Progenitor cell of endocrine pancreas (in vitro differentiated cells): ENCODE results near the gene DDX42. TPM values are rescaled to one million over a fixed set of nuclear protein-coding genes. Genes with fewer than 3 reads are reported as not detected.
"Not testable (repeated sequence)": the region's sequence is repeated elsewhere in the genome, so short reads cannot be mapped to it uniquely, and the experiment has no call there.

Source experiments
- DNase-seq: peaks from one replicate; pipeline ENCODE4 v3.0.0; 2021; ENCODE audit warnings: low spot score; ENCODE audit not compliant: unreplicated experiment
- H3K27ac Mint-ChIP-seq: 2 replicates; pipeline ENCODE4 v1.8.0; 2021; ENCODE audit warnings: mild to moderate bottlenecking, moderate library complexity, mixed read lengths
- H3K27me3 Mint-ChIP-seq: 2 replicates; pipeline ENCODE4 v1.8.0; 2021; ENCODE audit warnings: mixed read lengths
- H3K36me3 Mint-ChIP-seq: 2 replicates; pipeline ENCODE4 v1.8.0; 2022; ENCODE audit warnings: mixed read lengths; ENCODE audit not compliant: insufficient read depth
- H3K4me1 Mint-ChIP-seq: 2 replicates; pipeline ENCODE4 v1.8.0; 2021; ENCODE audit warnings: low read depth, mixed read lengths
- H3K4me3 Mint-ChIP-seq: 2 replicates; pipeline ENCODE4 v1.8.0; 2021; ENCODE audit warnings: low read depth, mild to moderate bottlenecking, moderate library complexity, mixed read lengths
- H3K9me3 Mint-ChIP-seq: 2 replicates; pipeline ENCODE4 v1.8.0; 2021; ENCODE audit warnings: low read depth, mixed read lengths
- CTCF ChIP-seq: fragments of 200-600 bp; sonication (generic); IDR thresholded peaks from one replicate; pipeline ENCODE4 v1.5.0; 2021; ENCODE audit warnings: antibody characterized with exemption, mild to moderate bottlenecking; ENCODE audit not compliant: unreplicated experiment
- total RNA-seq: library from RNA; stranded (reverse); gene quantifications from 2 replicates; pipeline ENCODE4 v1.2.1, GENCODE V29; 2021

The DDX42 gene
- total RNA-seq, 1 donor from 2014 or later: 189 TPM

GRCh38 chr17:63840591-63841349 is 66.8 kb downstream of the DDX42 start:
- no peak for DNase-seq
- TF ChIP-seq CTCF: no peak
- Mint-ChIP-seq H3K27ac (peak overlapping the region; percentile 95), H3K27me3 (peaks cover 5% of the 10 kb centered on the region), H3K36me3 (peaks cover 4% of the 10 kb centered on the region), H3K4me1 (peaks cover 22% of the 10 kb centered on the region), H3K9me3 (no peaks in the 10 kb centered on the region), H3K4me3 (peak overlapping the region; percentile 96)

GRCh38 chr17:63841350-63842172 is 67.6 kb downstream of the DDX42 start:
- peak overlapping the region; percentile 95 for H3K27ac Mint-ChIP-seq
- peaks cover 22% of the 10 kb centered on the region for H3K4me1 Mint-ChIP-seq
- H3K4me3 Mint-ChIP-seq: peak overlapping the region; percentile 96
- peaks cover 2% of the 10 kb centered on the region for H3K36me3 Mint-ChIP-seq
- no peak for DNase-seq
- TF ChIP-seq CTCF: no peak
- peaks cover 12% of the 10 kb centered on the region for H3K27me3 Mint-ChIP-seq
- no peaks in the 10 kb centered on the region for H3K9me3 Mint-ChIP-seq

GRCh38 chr17:63842173-63842539 is 68.2 kb downstream of the DDX42 start:
- no peaks in the 10 kb centered on the region for H3K9me3 Mint-ChIP-seq
- peaks cover 12% of the 10 kb centered on the region for H3K27me3 Mint-ChIP-seq
- peak overlapping the region; percentile 96 for H3K4me3 Mint-ChIP-seq
- peaks cover under 1% of the 10 kb centered on the region for H3K36me3 Mint-ChIP-seq
- peak overlapping the region; percentile 95 for H3K27ac Mint-ChIP-seq
- DNase-seq: peak; percentile 48
- no peak for TF ChIP-seq CTCF
- peaks cover 22% of the 10 kb centered on the region for H3K4me1 Mint-ChIP-seq

- peaks cover 16% of the 10 kb centered on the region for H3K27me3 Mint-ChIP-seq
- peak within 1 kb of the TSS; percentile 95 for H3K27ac Mint-ChIP-seq
- DNase-seq: peak; percentile 95
- H3K4me1 Mint-ChIP-seq: peaks cover 22% of the 10 kb centered on the region
- no peaks in the 10 kb centered on the region for H3K36me3 Mint-ChIP-seq
- H3K4me3 Mint-ChIP-seq: peak within 1 kb of the TSS; percentile 96
- no peak for TF ChIP-seq CTCF
- no peaks in the 10 kb centered on the region for H3K9me3 Mint-ChIP-seq
Observed at GRCh38 chr17:63842540-63843386, 68.8 kb downstream of the DDX42 start, which contains the start of gene SMARCD2. TSS of gene SMARCD2 (minus strand) at chr17:63842685. CDS start at chr17:63842674, 11 bp downstream.

GRCh38 chr17:63843387-63843888 is 69.5 kb downstream of the DDX42 start:
- Mint-ChIP-seq H3K4me3 (peak overlapping the region; percentile 79), H3K27me3 (peaks cover 22% of the 10 kb centered on the region), H3K27ac (peak overlapping the region; percentile 67), H3K4me1 (peaks cover 22% of the 10 kb centered on the region)
- DNase-seq, H3K36me3 Mint-ChIP-seq, H3K9me3 Mint-ChIP-seq: not testable (repeated sequence)
